SIG-M5 (cell line): ENCODE results near the gene SLC26A11.
"Not testable (repeated sequence)": the region's sequence is repeated elsewhere in the genome, so short reads cannot be mapped to it uniquely, and the experiment has no call there.

Experiments
- DNase-seq: peaks from one replicate; lab custom pipeline; 2025; lab: John Stamatoyannopoulos, UW

SLC26A11 gene

DNA sequence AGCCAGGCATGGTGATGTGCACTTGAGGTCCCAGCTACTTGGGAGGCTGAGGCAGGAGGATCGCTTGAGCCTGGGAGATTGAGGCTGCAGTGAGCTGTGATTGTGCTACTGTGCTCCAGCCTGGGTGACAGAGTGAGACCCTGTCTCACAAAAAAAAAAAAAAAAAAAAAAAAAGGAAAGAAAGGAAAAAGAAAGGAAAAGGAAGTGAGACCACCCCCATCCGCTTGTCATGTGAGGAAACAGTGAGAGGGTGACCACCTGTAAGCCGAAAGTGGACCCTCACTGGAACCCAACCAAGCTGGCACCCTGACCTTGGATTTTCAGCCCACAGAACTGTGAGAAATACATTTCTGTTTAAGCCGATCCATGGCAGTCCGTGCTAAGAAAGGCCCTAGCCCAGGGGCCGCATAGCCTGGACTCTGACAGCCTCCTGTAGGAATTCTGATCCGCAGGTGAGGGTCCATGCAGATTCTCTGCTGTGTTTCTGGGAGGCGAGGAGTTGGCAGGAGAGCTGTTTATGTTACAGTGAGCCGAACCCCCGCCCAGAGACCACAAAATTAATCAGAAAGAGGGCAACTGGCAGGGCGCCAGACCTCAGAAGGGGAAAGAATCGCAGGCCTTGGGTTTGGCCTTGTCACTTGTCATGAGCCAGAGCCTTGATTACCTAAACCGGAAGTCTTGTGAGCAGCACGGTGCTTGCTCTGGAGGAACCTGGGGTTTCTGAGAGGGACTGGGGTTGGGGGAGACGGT is 1.0 kb upstream of the SLC26A11 start:
- peak; percentile 48 for DNase-seq

- no peak for DNase-seq
Observed at GRCh38 chr17:80219763-80220053, 519 bp upstream of the SLC26A11 start.

DNA sequence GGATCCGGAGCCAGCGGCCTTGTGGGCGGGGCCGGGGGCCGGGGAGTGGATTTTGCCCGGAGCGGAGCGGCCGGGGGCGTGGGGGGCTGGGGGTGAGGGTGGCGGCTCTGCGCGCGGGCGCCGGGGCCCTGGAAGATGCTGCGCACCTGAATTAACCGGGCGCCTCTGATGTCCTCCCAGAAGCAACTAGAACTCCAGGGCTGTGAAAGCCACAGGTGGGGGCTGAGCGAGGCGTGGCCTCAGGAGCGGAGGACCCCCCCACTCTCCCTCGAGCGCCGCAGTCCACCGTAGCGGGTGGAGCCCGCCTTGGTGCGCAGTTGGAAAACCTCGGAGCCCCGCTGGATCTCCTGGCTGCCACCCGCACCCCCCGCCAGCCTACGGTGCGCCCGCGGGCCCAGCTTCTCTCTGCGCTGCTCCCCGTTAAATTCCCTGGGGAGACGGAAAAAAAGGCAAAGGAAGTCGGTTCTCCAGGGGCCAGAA is 549 bp downstream of the SLC26A11 start:
- DNase-seq, result no peak

DNA sequence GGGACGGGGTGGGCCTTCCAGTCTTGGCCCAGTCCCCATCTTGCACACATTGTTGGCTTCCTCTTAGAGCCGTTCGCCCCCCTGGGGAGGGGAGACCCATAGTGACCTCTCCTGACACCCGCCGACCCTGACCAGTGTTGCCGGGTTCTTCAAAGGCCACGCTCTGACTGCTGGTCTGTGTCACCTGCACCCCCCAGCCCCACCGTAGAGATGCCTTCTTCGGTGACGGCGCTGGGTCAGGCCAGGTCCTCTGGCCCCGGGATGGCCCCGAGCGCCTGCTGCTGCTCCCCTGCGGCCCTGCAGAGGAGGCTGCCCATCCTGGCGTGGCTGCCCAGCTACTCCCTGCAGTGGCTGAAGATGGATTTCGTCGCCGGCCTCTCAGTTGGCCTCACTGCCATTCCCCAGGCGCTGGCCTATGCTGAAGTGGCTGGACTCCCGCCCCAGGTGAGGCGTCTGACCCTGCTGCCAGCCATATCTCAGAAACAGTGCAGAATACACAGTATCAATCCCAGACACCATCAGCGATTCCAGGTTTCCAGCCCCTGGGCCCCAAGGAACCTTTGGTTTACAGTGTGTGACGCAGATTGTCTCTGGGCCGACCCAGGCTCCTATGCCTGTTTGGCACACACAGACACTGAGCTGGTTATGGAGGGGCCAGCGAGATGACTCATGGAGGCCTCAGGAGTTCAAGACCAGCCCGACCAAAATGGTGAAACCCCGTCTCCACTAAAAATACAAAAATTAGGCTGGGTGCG is 1.3 kb downstream of the SLC26A11 start:
- DNase-seq, result no peak

DNA sequence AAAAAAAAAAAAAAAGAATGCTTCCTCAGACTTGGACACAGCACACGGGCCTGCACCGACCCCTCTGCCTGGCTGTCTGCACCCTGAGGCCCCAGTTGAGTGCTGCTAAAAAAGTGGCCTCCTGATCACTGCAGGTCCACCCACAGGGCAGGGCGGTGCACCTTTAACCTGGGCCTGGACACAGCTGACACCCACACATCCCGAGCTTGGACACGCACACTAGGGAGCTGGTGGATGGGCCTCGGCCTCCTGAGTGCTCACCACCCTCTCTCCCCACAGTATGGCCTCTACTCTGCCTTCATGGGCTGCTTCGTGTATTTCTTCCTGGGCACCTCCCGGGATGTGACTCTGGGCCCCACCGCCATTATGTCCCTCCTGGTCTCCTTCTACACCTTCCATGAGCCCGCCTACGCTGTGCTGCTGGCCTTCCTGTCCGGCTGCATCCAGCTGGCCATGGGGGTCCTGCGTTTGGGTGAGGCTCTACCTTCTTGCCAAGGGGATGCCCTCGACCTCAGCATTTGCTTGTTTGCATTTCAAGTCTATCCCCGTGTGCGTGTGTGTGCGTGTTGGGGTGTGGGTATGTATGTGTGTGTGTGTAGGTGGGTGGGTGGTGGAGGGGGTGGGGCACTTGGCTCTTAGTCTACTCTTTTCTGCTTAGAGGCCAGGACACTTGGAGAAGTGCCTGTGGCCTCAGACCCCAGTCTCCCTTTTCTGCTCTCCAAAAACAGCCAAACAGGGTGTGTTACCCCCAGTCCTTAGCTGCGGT is 2.3 kb downstream of the SLC26A11 start:
- no peak for DNase-seq

DNA sequence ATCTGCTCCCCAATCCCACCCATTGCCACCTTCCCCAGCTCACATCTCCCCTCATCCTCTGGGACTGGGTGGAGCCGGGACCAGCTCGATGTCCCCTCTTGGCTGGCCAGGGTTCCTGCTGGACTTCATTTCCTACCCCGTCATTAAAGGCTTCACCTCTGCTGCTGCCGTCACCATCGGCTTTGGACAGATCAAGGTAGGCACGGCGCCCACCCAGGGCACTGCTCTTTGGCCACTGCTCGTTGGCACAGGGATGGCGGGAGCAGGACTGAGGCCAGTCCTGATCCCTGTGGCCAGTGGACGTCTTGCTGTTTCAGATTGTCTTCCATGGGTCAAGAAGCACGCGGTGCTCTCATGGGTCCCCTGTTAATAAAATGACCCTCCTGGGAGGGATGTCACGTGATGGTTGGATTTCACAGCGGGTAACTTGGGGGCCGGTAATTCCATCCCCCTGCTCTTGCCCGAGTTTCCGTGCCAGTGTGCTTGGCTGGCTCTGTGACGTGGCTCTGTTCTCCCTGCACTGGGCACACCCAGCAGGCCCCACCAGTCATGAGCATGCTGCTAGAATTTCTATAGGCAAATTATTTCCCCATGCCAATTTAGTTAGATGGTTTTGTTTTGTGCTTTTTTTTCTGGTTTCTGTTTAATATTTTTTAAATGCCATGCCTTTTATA is 3.1 kb downstream of the SLC26A11 start:
- no peak for DNase-seq

DNA sequence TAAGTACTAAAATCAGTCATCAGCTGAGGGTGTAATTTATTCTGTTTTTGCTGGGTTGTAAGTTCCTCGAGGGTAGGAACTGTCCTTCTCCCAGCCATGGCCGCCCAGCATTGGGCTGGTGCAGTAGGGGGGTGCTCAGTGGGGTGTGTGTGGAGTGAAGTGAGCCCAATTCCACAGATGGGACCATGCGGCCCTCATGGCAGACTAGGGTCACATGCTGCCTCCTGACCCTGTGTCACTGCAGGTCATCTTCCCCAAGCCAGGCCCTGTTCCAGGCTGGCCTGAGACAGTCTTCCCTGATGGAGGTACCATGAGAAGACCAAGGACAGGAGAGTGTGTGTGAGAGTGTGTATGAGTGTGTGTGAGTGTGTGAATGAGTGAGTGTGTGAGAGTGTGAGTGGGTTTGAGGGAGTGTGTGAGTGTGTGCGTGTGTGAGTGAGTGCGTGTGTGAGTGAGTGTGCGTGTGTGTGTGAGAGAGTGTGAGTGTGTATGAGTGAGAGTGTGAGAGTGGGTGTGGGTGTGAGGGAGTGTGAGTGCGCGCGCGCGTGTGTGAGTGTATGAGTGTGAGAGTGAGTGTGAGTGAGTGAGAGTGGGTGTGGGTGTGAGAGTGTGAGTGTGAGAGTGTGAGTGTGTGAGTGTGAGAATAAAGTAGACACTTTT is 3.7 kb downstream of the SLC26A11 start:
- DNase-seq, result no peak

- DNase-seq, result no peak
Observed at GRCh38 chr17:80224683-80225082, 4.5 kb downstream of the SLC26A11 start.

GRCh38 chr17:80225230-80225629 is 5.0 kb downstream of the SLC26A11 start:
- DNase-seq, result no peak

- DNase-seq, result no peak
Observed at GRCh38 chr17:80227156-80227555, 6.9 kb downstream of the SLC26A11 start.

- no peak for DNase-seq
Observed at GRCh38 chr17:80227666-80228065, 7.4 kb downstream of the SLC26A11 start.

DNA sequence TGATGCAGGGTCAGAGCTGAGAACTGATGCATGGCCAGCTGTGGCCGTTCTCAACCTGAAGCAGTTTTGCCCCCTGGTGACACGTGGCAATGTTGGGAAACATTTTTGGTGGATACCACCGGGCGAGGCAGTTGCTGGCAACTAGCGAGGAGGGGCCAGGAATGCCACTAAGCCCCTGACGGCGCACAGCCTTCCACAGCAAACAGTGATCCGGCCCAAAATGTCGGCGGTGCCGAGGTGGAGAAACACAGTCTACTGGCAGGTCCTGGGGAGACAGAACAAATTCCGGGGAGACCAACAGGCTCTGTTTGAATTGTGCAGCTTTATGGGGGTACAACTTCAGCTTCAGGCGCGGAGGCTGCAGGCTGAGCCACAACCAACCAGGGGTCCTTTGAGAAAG is 8.2 kb downstream of the SLC26A11 start:
- DNase-seq, result no peak

DNA sequence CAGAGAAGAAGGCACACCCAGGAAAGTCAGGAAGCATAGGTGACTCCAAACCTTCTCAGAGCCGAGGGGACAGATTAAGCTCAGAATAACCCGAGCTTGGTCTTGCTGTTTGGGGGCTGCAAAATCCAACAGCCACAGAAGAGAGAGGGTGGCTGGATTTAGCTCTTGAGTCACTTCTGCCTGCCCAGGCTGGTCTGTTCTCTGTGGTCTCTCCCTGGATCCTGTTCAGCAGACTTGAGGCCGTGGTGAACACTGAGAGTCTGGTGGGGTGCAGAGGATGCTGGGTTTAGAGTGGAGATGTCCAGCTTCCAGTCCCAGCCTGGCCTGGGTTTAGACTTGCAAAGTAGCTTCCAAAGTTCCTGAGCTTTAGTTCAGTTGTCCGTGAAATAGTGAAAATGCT is 8.8 kb downstream of the SLC26A11 start:
- no peak for DNase-seq

- DNase-seq, result no peak
Observed at GRCh38 chr17:80232438-80232837, 12.2 kb downstream of the SLC26A11 start.

DNA sequence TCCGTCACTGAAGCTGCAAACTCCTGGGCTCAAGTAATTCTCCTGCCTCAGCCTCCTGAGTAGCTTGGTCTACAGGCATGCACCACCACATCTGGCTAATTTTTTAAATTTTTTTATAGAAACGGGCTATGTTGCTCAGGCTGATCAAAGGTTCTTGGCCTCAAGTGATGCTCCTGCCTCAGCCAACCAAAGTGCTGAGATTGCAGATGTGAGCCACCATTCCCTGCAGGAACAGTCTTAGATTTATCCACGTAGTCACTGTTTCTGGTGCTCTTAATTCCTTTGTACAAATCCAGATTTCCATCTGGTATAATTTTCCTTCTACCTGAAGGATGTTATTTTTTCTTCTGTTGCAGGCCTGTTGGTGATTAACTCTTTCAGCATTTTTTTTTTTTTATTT is 13.0 kb downstream of the SLC26A11 start:
- no peak for DNase-seq

- no peak for DNase-seq
Observed at GRCh38 chr17:80236911-80237310, 16.7 kb downstream of the SLC26A11 start.

- no peak for DNase-seq
Observed at GRCh38 chr17:80237386-80237785, 17.2 kb downstream of the SLC26A11 start.

DNA sequence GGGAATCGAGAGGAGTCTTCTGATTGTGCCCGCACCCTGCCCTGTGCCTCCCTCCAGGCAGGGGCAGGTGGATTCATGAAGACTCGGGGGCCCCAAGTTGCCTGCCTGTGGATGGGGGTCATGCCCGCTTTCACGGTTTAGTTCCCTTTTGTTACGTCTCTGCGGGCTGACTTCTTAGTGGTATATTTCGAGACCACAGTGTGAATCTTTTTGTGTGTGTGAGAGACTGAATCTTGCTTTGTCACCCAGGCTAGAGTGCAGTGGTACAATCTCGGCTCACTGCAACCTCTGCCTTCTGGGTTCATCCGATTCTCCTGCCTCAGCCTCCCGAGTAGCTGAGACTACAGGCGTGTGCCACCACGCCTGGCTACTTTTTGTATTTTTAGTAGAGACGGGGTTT is 22.3 kb downstream of the SLC26A11 start:
- no peak for DNase-seq

DNA sequence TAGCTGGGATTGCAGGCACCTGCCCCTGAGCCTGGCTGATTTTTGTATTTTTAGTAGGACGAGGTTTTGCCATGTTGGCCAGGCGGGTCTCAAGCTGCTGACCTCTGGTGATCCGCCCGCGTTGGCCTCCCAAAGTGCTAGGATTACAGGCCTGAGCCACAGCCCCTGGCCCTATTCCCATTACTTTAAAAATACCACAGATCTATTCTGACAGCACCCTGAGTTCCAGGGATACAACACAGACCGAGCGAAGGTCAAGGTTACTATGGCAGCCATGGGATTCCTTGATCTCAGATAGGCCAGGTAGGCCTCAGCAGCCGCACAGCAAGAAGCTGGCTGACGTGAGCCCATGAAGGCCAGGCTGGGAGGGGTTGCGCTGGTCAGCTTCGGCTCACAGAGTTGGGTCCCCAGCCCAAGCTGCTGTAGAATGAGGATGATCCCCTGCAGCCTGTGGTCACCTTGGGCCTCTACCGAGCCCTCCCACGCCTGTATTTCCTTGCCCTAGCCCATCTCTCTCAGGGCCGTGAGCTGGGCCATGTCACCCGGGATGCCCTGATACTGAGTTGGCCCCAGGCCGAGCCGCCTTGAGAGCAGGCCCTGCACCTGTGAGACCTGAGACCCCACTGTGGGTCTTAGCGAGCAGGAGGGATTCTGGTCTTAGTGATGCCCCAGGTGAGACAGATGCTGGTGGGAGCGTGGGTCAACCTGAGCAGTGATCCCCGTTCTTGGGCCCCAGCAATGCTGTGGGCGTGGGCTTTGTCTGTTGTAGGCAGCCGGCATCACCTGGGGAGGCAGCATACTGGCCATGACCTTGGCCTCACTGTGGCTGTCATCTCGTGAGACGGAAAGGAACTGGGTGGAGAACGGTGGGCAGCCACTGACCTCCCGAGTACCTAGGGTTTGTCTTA is 23.6 kb downstream of the SLC26A11 start:
- no peak for DNase-seq

DNA sequence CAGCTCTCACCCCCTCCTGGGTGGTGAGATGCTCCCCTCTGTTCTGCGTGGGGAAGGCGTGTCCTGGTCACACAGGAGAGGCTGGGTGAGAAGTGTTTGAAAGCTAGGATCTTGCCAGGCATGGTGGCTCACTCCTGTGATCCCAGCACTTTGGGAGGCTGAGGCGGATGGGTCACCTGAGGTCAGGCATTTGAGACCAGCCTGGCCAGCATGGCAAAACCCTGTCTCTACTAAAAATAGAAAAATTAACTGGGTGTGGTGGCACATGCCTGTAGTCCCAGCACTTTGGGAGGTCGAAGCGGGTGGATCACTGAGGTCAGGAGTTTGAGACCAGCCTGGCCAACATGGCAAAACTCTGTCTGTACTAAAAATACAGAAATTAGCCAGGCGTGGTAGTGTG is 24.2 kb downstream of the SLC26A11 start:
- DNase-seq, result not testable (repeated sequence)
